ENCODE results near the gene MTARC1.
A peak's percentile ranks its signal among the peaks of the same experiment; 100 is the strongest.

MTARC1 gene

DNA sequence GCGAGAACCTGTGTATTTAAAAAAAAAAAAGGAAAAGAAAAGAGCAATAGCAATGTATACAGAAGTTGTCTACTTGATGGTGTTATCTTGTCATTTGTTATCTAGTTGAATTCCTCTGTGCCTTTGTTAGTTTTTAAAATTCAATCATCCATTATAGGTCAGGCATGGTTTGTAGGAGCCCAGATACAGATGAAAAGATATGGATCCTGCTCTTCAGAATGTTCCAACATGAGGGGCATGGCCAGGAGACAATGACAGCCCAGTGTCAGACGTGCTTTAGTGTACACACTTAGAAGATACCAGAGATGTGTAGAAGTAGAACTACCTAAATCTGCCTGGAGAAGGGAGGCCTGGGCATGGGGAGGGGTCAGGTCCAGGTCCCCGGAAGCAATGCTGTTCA, 22.0 kb upstream of the MTARC1 start:
- no peak overlapping the region for H2AFZ ChIP-seq (ENCODE audit: low read depth)
- H3K36me3 ChIP-seq (ENCODE audit: insufficient read depth): no peaks in the 10 kb centered on the region
- H3K27ac ChIP-seq: no peak overlapping the region
- no peak overlapping the region for H3K4me2 ChIP-seq
- no peak overlapping the region for H3K9ac ChIP-seq
- H3K4me3 ChIP-seq (IDR thresholded peaks at IDR 0.05; ENCODE audit: insufficient read depth, low read depth, low read length): no peak overlapping the region
- H3K79me2 ChIP-seq (ENCODE audit: insufficient read depth, low read depth): no peaks in the 10 kb centered on the region
- no peaks in the 10 kb centered on the region for H3K27me3 ChIP-seq (ENCODE audit: insufficient read depth, low read depth)
- no peaks in the 10 kb centered on the region for H4K20me1 ChIP-seq (ENCODE audit: insufficient read depth)
- H3K4me1 ChIP-seq (ENCODE audit: low read depth, poor library complexity, severe bottlenecking): peaks cover 25% of the 10 kb centered on the region
- TF ChIP-seq, protein P1, sequence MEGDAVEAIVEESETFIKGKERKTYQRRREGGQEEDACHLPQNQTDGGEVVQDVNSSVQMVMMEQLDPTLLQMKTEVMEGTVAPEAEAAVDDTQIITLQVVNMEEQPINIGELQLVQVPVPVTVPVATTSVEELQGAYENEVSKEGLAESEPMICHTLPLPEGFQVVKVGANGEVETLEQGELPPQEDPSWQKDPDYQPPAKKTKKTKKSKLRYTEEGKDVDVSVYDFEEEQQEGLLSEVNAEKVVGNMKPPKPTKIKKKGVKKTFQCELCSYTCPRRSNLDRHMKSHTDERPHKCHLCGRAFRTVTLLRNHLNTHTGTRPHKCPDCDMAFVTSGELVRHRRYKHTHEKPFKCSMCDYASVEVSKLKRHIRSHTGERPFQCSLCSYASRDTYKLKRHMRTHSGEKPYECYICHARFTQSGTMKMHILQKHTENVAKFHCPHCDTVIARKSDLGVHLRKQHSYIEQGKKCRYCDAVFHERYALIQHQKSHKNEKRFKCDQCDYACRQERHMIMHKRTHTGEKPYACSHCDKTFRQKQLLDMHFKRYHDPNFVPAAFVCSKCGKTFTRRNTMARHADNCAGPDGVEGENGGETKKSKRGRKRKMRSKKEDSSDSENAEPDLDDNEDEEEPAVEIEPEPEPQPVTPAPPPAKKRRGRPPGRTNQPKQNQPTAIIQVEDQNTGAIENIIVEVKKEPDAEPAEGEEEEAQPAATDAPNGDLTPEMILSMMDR (conservative IDR thresholded peaks at IDR 0.05; ENCODE audit: low read depth, low read length): no peak

GRCh38 chr1:220767312-220768125, 19.2 kb upstream of the MTARC1 start:
- TF ChIP-seq, protein P1 (conservative IDR thresholded peaks at IDR 0.05; ENCODE audit: low read depth, low read length): no peak

DNA sequence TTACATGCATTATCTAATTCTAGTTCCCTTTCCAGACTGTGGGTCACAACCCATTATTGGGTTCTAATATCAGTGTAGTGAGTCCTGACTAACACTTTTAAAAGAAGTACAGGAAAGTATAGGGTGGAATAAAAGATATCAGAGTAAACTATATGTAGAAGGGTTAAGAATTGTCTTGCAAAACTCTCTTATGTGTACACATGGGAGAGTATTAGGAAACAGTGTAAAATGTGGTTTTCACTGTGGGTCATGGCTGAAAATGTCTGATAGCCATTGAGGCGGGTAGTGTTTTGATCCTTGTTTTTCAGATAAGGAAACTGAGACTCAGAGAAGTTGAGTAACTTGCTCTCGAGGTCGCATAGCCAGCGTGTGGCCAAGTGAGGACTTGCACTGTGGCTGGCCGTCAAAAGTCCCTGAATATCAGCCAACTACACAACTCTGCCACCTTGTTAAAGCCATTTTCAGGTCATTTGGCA, 18.5 kb upstream of the MTARC1 start:
- Histone ChIP-seq H3K9ac (no peak overlapping the region), H3K27ac (peak overlapping the region; percentile 27; the same call in 1 of the 2 replicates), H3K79me2 (ENCODE audit: insufficient read depth, low read depth) (no peaks in the 10 kb centered on the region), H3K27me3 (ENCODE audit: insufficient read depth, low read depth) (no peaks in the 10 kb centered on the region), H3K36me3 (ENCODE audit: insufficient read depth) (no peaks in the 10 kb centered on the region), H2AFZ (ENCODE audit: low read depth) (peak overlapping the region; percentile 29; the same call in 1 of the 2 replicates), H3K4me3 (IDR thresholded peaks at IDR 0.05; ENCODE audit: insufficient read depth, low read depth, low read length) (no peak overlapping the region), H3K4me1 (ENCODE audit: low read depth, poor library complexity, severe bottlenecking) (peaks cover 25% of the 10 kb centered on the region), H4K20me1 (ENCODE audit: insufficient read depth) (no peaks in the 10 kb centered on the region), H3K4me2 (peak overlapping the region; percentile 43)
- TF ChIP-seq, protein P1 (conservative IDR thresholded peaks at IDR 0.05; ENCODE audit: low read depth, low read length): no peak

More at GRCh38 chr1:220767312-220768125, 19.2 kb upstream of the MTARC1 start:
- H3K27me3 ChIP-seq (ENCODE audit: insufficient read depth, low read depth): no peaks in the 10 kb centered on the region
- H3K36me3 ChIP-seq (ENCODE audit: insufficient read depth): no peaks in the 10 kb centered on the region
- H3K4me3 ChIP-seq (IDR thresholded peaks at IDR 0.05; ENCODE audit: insufficient read depth, low read depth, low read length): no peak overlapping the region
- no peak overlapping the region; the same call in 1 of the 2 replicates for H3K27ac ChIP-seq
- no peak overlapping the region for H3K9ac ChIP-seq
- no peaks in the 10 kb centered on the region for H4K20me1 ChIP-seq (ENCODE audit: insufficient read depth)
- H3K4me1 ChIP-seq (ENCODE audit: low read depth, poor library complexity, severe bottlenecking): peaks cover 25% of the 10 kb centered on the region
- no peaks in the 10 kb centered on the region for H3K79me2 ChIP-seq (ENCODE audit: insufficient read depth, low read depth)
- peak overlapping the region; percentile 43; the same call in 1 of the 2 replicates for H3K4me2 ChIP-seq
- H2AFZ ChIP-seq (ENCODE audit: low read depth): peak overlapping the region; percentile 29; the same call in 1 of the 2 replicates

DNA sequence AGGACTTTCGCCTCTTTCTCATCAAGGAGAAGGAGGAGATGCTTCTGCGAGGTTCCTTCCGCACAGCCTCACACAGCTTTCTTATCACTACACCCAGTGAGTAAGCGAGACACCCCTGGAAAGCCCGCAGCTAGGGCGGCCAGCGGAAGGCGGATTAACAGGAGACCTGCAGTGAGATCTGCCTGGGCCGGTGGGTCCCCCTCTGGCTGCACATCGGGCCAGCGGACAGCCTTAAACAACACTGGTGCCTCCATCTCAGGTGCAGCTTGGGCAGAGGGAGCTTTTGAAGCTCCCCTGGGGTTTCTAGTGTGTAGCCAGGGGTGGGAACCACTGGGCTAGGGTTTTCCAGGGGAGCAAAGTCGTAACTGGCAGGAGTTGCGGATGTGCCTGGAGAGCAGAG, 17.5 kb upstream of the MTARC1 start:
- no peak overlapping the region for H2AFZ ChIP-seq (ENCODE audit: low read depth)
- H3K4me2 ChIP-seq: no peak overlapping the region

More for the DNA sequence above, 17.5 kb upstream of the MTARC1 start:
- H3K4me3 ChIP-seq (IDR thresholded peaks at IDR 0.05; ENCODE audit: insufficient read depth, low read depth, low read length): no peak overlapping the region
- H3K27me3 ChIP-seq (ENCODE audit: insufficient read depth, low read depth): no peaks in the 10 kb centered on the region
- no peaks in the 10 kb centered on the region for H4K20me1 ChIP-seq (ENCODE audit: insufficient read depth)
- TF ChIP-seq, protein P1 (conservative IDR thresholded peaks at IDR 0.05; ENCODE audit: low read depth, low read length): no peak
- no peak overlapping the region for H3K9ac ChIP-seq
- H3K27ac ChIP-seq: no peak overlapping the region
- H3K4me1 ChIP-seq (ENCODE audit: low read depth, poor library complexity, severe bottlenecking): peaks cover 25% of the 10 kb centered on the region
- H3K36me3 ChIP-seq (ENCODE audit: insufficient read depth): no peaks in the 10 kb centered on the region
- no peaks in the 10 kb centered on the region for H3K79me2 ChIP-seq (ENCODE audit: insufficient read depth, low read depth)
